AG09319 (cell line): ENCODE data around the gene FNTB.

Experiments used
- DNase-seq: peaks from one replicate; pipeline ENCODE4 v3.0.0-alpha.2; 2010; ENCODE audit warnings: low read depth; ENCODE audit errors: extremely low read depth
- TF ChIP-seq, protein P1 (sequence below): IDR thresholded peaks from 2 replicates; pipeline ENCODE4 v1.5.1; 2011; ENCODE audit warnings: low read depth, mild to moderate bottlenecking, inconsistent platforms, low read length, moderate library complexity

FNTB gene

DNA sequence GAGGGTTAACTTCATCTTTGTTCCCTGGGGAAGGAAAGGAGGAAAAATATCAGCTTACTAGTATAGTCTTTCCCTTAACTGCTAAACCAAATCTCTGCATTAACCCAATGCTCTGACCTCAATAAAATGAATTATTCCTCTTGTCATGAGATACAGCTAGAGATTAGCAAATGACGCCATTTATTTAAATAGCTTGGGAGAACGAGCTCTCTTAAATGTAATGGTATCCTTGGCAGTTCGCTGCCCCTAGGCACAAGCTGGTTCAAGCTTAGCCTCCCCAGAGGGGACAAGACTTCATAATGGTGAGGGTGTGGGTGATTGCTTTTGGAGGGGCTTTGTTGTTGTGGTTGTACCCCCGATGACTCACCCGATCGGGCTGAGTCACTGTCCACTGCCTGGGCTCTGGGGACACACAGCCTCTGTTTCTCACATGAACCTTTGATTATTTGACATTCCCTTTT, 19.6 kb downstream of the FNTB start:
- DNase-seq: no peak
- TF ChIP-seq, protein P1, sequence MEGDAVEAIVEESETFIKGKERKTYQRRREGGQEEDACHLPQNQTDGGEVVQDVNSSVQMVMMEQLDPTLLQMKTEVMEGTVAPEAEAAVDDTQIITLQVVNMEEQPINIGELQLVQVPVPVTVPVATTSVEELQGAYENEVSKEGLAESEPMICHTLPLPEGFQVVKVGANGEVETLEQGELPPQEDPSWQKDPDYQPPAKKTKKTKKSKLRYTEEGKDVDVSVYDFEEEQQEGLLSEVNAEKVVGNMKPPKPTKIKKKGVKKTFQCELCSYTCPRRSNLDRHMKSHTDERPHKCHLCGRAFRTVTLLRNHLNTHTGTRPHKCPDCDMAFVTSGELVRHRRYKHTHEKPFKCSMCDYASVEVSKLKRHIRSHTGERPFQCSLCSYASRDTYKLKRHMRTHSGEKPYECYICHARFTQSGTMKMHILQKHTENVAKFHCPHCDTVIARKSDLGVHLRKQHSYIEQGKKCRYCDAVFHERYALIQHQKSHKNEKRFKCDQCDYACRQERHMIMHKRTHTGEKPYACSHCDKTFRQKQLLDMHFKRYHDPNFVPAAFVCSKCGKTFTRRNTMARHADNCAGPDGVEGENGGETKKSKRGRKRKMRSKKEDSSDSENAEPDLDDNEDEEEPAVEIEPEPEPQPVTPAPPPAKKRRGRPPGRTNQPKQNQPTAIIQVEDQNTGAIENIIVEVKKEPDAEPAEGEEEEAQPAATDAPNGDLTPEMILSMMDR: no peak

DNA sequence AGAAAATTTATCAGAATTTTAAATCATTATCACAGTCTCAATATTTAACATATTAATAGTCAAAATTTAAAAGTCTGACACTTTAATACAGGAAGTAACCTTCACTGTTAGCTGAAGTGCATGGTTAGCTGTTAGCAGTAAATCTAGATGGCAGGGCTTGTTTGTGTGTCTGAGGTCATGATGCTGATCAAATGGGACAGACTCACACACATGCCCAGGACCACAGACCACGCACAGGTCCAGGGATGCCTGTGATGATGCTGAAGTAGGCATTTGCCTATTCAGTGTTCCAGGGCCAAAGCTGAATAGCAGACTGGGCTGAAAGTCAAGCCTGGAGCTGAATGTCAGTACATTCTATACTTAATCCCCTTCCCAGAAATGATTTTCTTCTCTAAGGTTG, 20.5 kb downstream of the FNTB start:
- TF ChIP-seq, protein P1: no peak
- no peak for DNase-seq

DNA sequence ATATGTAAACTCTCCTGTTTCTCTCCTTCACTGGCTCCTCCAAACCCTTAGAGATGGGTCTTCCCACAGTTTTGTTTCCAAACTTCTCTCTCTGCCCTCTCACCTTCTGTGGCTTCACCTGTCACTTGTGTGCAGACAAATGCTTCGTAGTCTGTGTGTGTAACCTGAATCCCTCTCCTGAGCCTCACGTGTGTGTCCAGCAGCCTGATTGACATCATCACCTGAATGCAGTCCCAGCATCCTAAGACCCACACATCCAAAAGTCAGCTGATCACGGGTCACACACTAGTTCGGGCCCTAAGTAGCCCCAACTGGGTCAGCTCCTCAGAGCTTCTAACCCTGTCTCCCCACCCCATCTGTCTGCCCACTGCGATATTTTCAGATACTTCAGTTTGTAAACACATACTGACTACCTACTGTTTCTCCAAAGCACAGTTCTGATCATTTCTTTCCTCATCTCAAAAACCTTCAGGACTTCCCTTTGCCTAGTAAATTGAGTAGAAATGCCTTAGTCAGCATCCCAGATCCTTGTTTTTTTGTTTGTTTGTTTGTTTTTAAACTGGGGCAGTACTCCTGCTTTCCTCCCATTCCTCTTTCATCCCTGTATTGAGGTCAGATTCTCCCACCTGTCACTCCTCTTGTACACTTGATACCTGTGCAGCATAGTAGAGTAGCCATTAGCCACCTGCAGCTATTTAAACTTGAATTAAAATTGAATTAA, 23.7 kb downstream of the FNTB start:
- no peak for DNase-seq

DNA sequence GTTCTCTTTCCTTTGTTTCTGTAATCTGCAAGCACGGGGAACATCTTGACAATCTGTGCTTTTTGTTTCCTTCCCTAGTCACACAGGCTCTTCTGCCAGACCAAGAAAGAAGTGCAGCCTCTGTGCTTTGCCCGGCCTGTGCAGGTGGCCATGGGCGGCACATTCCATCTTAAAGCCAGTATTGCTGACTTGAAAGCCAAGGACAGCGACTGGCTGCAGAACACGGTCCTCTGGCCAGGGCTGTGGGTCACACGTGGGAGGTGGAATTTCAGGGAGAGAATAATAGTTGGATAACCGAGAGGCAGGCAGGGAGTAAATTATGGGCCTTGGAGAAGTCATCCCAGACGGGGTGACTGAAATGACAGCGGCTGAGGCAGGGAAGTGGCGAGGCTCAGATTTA, 24.8 kb downstream of the FNTB start:
- no peak for DNase-seq
- TF ChIP-seq, protein P1: no peak

More for the DNA sequence above, 23.7 kb downstream of the FNTB start:
- TF ChIP-seq, protein P1: no peak

DNA sequence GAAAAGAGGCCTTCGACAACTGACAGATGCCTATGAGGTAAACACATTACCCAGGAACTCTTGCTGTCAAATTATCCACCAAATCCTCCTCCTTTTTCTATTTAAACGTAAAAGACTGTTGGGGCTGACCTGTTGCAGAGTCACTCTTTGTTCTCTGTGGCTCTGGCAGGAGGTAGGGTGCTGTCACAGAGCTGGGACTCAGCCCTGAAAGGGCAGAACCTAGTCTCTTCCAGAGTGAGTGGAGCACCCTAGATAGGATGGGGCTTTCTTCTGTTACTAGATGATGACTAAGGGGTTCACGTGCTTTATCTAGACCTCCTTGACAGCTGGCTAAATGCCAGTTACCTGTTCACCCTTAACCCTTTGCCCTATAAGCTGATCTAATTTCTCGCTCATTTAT, 25.7 kb downstream of the FNTB start:
- no peak for DNase-seq
- TF ChIP-seq, protein P1: no peak

DNA sequence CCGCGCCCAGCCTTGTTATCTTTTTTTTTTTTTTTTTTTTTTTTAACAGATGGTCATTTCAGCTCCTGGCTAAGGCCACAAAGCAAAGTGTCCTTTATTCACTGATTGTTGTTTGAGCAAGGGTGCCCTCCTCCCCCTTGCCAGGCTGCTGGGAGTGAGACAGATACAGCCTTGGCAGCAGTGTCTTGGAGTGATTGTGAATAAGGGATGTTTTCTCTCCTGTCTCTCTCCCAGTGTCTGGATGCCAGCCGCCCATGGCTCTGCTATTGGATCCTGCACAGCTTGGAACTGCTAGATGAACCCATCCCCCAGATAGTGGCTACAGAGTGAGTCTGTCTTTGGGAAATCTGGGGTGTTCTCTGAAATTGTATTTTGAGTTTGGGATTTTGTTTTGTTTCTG, 28.7 kb downstream of the FNTB start:
- TF ChIP-seq, protein P1: no peak
- DNase-seq: no peak

DNA sequence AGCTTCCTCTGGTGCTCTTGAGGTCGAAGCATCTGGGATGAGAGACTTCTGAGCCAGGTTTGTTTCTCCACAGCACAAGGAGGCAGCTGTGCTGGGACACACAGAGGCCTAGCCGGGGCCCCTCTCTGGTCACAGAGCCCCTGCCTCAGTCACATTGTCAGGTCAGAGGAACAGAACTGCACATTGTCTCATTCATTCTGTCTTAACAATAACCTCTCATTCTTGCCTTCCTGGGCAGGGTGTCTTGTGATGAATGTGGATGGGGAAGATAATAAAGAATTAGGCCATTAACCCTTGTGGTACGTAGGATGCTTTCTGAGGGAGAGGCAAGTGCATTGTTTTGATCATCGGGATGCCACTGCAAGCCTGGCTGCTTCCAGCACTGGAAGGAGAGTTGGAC, 29.8 kb downstream of the FNTB start:
- TF ChIP-seq, protein P1: no peak
- no peak for DNase-seq
